ENCODE results near the gene COL28A1. TPM values are rescaled to one million over a fixed set of nuclear protein-coding genes. Genes with fewer than 3 reads are reported as not detected.

The COL28A1 gene
- total and polyA plus RNA-seq, 2 experiments from 2014 or later, result 0.31 to 0.70 TPM

GRCh38 chr7:7521259-7521658 lies 14.4 kb downstream of the COL28A1 start:
- H3K4me1 ChIP-seq (ENCODE audit: insufficient read depth), result no peaks in the 10 kb centered on the region
- H4K20me1 ChIP-seq (replicated peaks; ENCODE audit: insufficient read depth), result no peaks in the 10 kb centered on the region
- no peak for DNase-seq (ENCODE audit: low spot score)
- Mint-ChIP-seq H3K36me3 (ENCODE audit: low read depth) (no peaks in the 10 kb centered on the region), H3K27ac (peak overlapping the region; percentile 13), H3K27me3 (ENCODE audit: insufficient read depth, low read depth, poor library complexity) (no peaks in the 10 kb centered on the region), H3K4me1 (no peaks in the 10 kb centered on the region), H3K4me3 (no peak overlapping the region), H3K9me3 (no peaks in the 10 kb centered on the region; the same call in 2 of the 3 replicates)
- H3F3A ChIP-seq (replicated peaks; ENCODE audit: low read depth), result no peaks in the 10 kb centered on the region
- H3K36me3 ChIP-seq (ENCODE audit: insufficient read depth), result no peaks in the 10 kb centered on the region
- no peak overlapping the region for H3K27ac ChIP-seq (ENCODE audit: low read depth)
- ATAC-seq, result no peak
- peak overlapping the region; percentile 34; the same call in 1 of the 2 replicates for H2AFZ ChIP-seq
- H3K4me2 ChIP-seq, result no peak overlapping the region
- TF ChIP-seq ETS1 (IDR thresholded peaks at IDR 0.05) (no peak), CTCF (conservative IDR thresholded peaks at IDR 0.05; ENCODE audit: low read depth in 2 of 2) (peak in 1 of 2 experiments; percentile 33; a peak in 2 of 4 replicates)
- H3K79me2 ChIP-seq (replicated peaks; ENCODE audit: insufficient read depth), result no peaks in the 10 kb centered on the region
- H3K9me2 ChIP-seq (ENCODE audit: insufficient read depth), result no peaks in the 10 kb centered on the region
- H3K27me3 ChIP-seq (ENCODE audit: insufficient read depth), result no peaks in the 10 kb centered on the region
- H3K4me3 ChIP-seq, result no peak overlapping the region

GRCh38 chr7:7519528-7519927 lies 16.1 kb downstream of the COL28A1 start:
- Histone ChIP-seq H3K79me2 (replicated peaks; ENCODE audit: insufficient read depth) (no peaks in the 10 kb centered on the region), H3K4me3 (no peak overlapping the region), H3K4me2 (no peak overlapping the region), H3K9me2 (ENCODE audit: insufficient read depth) (no peaks in the 10 kb centered on the region), H3K4me1 (ENCODE audit: insufficient read depth) (no peaks in the 10 kb centered on the region), H3K27ac (ENCODE audit: low read depth) (no peak overlapping the region), H3F3A (replicated peaks; ENCODE audit: low read depth) (no peaks in the 10 kb centered on the region), H3K27me3 (ENCODE audit: insufficient read depth) (no peaks in the 10 kb centered on the region), H4K20me1 (replicated peaks; ENCODE audit: insufficient read depth) (no peaks in the 10 kb centered on the region), H3K36me3 (ENCODE audit: insufficient read depth) (no peaks in the 10 kb centered on the region), H2AFZ (no peak overlapping the region)
- ATAC-seq, result no peak
- Mint-ChIP-seq H3K27ac (no peak overlapping the region), H3K36me3 (ENCODE audit: low read depth) (no peaks in the 10 kb centered on the region), H3K27me3 (ENCODE audit: insufficient read depth, low read depth, poor library complexity) (no peaks in the 10 kb centered on the region), H3K4me3 (no peak overlapping the region), H3K9me3 (no peaks in the 10 kb centered on the region; the same call in 2 of the 3 replicates), H3K4me1 (peaks cover 7% of the 10 kb centered on the region; the same call in 2 of the 3 replicates)
- DNase-seq (ENCODE audit: low spot score), result no peak
- no peak for TF ChIP-seq ETS1 (IDR thresholded peaks at IDR 0.05)
- no peak for TF ChIP-seq POLR2AphosphoS5 (IDR thresholded peaks at IDR 0.05; ENCODE audit: low read depth)
- no peak for TF ChIP-seq STAT1 (IDR thresholded peaks at IDR 0.05; ENCODE audit: unreplicated experiment)
- no peak for TF ChIP-seq EZH2 (IDR thresholded peaks at IDR 0.05; ENCODE audit: low read depth, unreplicated experiment)

GRCh38 chr7:7519056-7519455 lies 16.6 kb downstream of the COL28A1 start:
- Histone ChIP-seq H4K20me1 (replicated peaks; ENCODE audit: insufficient read depth) (no peaks in the 10 kb centered on the region), H3K27me3 (ENCODE audit: insufficient read depth) (no peaks in the 10 kb centered on the region), H2AFZ (peak overlapping the region; percentile 48; the same call in 1 of the 2 replicates), H3K4me3 (no peak overlapping the region), H3F3A (replicated peaks; ENCODE audit: low read depth) (no peaks in the 10 kb centered on the region), H3K4me2 (no peak overlapping the region), H3K4me1 (ENCODE audit: insufficient read depth) (no peaks in the 10 kb centered on the region), H3K9me2 (ENCODE audit: insufficient read depth) (no peaks in the 10 kb centered on the region), H3K79me2 (replicated peaks; ENCODE audit: insufficient read depth) (no peaks in the 10 kb centered on the region), H3K36me3 (ENCODE audit: insufficient read depth) (no peaks in the 10 kb centered on the region), H3K27ac (ENCODE audit: low read depth) (no peak overlapping the region)
- Mint-ChIP-seq H3K27ac (no peak overlapping the region; the same call in 1 of the 2 replicates), H3K4me1 (peaks cover 7% of the 10 kb centered on the region; the same call in 2 of the 3 replicates), H3K27me3 (ENCODE audit: insufficient read depth, low read depth, poor library complexity) (no peaks in the 10 kb centered on the region), H3K9me3 (no peaks in the 10 kb centered on the region; the same call in 2 of the 3 replicates), H3K36me3 (ENCODE audit: low read depth) (no peaks in the 10 kb centered on the region), H3K4me3 (no peak overlapping the region)
- ATAC-seq, result no peak
- DNase-seq (ENCODE audit: low spot score), result no peak
- TF ChIP-seq CREB1 (CRISPR knock-in tag; IDR thresholded peaks at IDR 0.05; ENCODE audit: low read depth) (no peak), EZH2 (IDR thresholded peaks at IDR 0.05; ENCODE audit: low read depth, unreplicated experiment) (no peak), REST (IDR thresholded peaks at IDR 0.05; ENCODE audit: unreplicated experiment) (no peak), STAT1 (IDR thresholded peaks at IDR 0.05; ENCODE audit: unreplicated experiment) (no peak), ETS1 (IDR thresholded peaks at IDR 0.05) (no peak), JUNB (IDR thresholded peaks at IDR 0.05; ENCODE audit: unreplicated experiment) (no peak)
